H1 (cell line): ENCODE results near the gene TLR8. TPM values are rescaled to one million over a fixed set of nuclear protein-coding genes. Genes with fewer than 3 reads are reported as not detected.

Source experiments
- CTCF ChIA-PET: fragments of 300-600 bp; sonication (Branson Sonifier 250); formaldehyde crosslinking; loops from one replicate; lab custom pipeline; 2021; ENCODE audit not compliant: partially characterized antibody; lab: Charles Lee
- POLR2A ChIA-PET: fragments of 300-600 bp; sonication (Branson Sonifier 250); formaldehyde crosslinking; loops from one replicate; lab custom pipeline; 2021; ENCODE audit warnings: inconsistent platforms; ENCODE audit not compliant: partially characterized antibody; lab: Charles Lee
- DNase-seq, 2 experiments: peaks; one replicate each; pipeline versions ENCODE4 v3.0.0 to v3.0.0-alpha.2; 2010 to 2022; ENCODE audit warnings: low spot score in 2 of 2, low read depth in 1 of 2, mixed read lengths in 1 of 2
- FAIRE-seq: peaks from 2 replicates; lab custom pipeline; 2011; peaks lifted over from hg19 to GRCh38; lab: Jason Lieb, UNC
- H2AFZ ChIP-seq: 2 replicates; pipeline ENCODE4 v1.8.1; 2012; ENCODE audit warnings: low read length, inconsistent platforms
- H2AK5ac ChIP-seq: 2 replicates; pipeline ENCODE4 v1.6.1; 2013; ENCODE audit warnings: low read depth, low read length
- H2BK120ac ChIP-seq: replicated peaks from 2 replicates; pipeline ENCODE3; 2013; ENCODE audit warnings: low read depth, low read length, inconsistent platforms
- H2BK12ac ChIP-seq: 2 replicates; pipeline ENCODE4 v1.6.1; 2013; ENCODE audit warnings: low read depth, low read length
- H2BK15ac ChIP-seq: 2 replicates; pipeline ENCODE4 v1.6.1; 2013; ENCODE audit warnings: low read length
- H2BK20ac ChIP-seq: 2 replicates; pipeline ENCODE4 v1.6.1; 2013; ENCODE audit warnings: low read length
- H2BK5ac ChIP-seq: 2 replicates; pipeline ENCODE4 v1.6.1; 2013; ENCODE audit warnings: low read depth, low read length
- H3K14ac ChIP-seq: 2 replicates; pipeline ENCODE4 v1.6.1; 2013; ENCODE audit warnings: inconsistent platforms; ENCODE audit not compliant: insufficient read length
- H3K18ac ChIP-seq: 2 replicates; pipeline ENCODE4 v1.6.1; 2013; ENCODE audit warnings: low read length; ENCODE audit errors: extremely low read depth
- H3K23ac ChIP-seq: 2 replicates; pipeline ENCODE4 v1.6.1; 2013; ENCODE audit warnings: inconsistent platforms; ENCODE audit not compliant: insufficient read length
- H3K23me2 ChIP-seq: 2 replicates; pipeline ENCODE4 v1.6.1; 2013; ENCODE audit warnings: low read depth, low read length
- H3K27ac ChIP-seq: 2 replicates; pipeline ENCODE4 v1.6.1; 2011; ENCODE audit warnings: low read depth, low read length, inconsistent platforms
- H3K27me3 ChIP-seq, 4 experiments: replicated peaks in 1 of 4; 1 replicate in 1 of 4; 2 replicates in 3 of 4; pipeline versions ENCODE4 v1.6.1 to v1.8.1; 2011 to 2013; ENCODE audit warnings: low read length in 3 of 4, mild to moderate bottlenecking in 3 of 4, inconsistent platforms in 2 of 4, mixed read lengths in 2 of 4, moderate library complexity in 1 of 4; ENCODE audit not compliant: control insufficient read depth in 3 of 4, insufficient read depth in 3 of 4; ENCODE audit errors: extremely low read depth in 1 of 4
- H3K36me3 ChIP-seq, 4 experiments: 2 replicates each; pipeline versions ENCODE4 v1.6.1 to v1.8.1; 2011 to 2013; ENCODE audit warnings: mild to moderate bottlenecking in 4 of 4, low read length in 3 of 4, moderate library complexity in 2 of 4, control low read depth in 1 of 4, inconsistent platforms in 1 of 4; ENCODE audit not compliant: insufficient read depth in 4 of 4, control insufficient read depth in 2 of 4
- H3K4ac ChIP-seq: replicated peaks from 2 replicates; pipeline ENCODE3; 2013; ENCODE audit warnings: low read length, low read depth, mixed read lengths, inconsistent platforms; ENCODE audit not compliant: insufficient read length
- H3K4me1 ChIP-seq, 4 experiments: replicated peaks in 1 of 4; 1 replicate in 1 of 4; 2 replicates in 3 of 4; pipeline versions ENCODE4 v1.6.1 to v1.8.1; 2011 to 2013; ENCODE audit warnings: low read length in 3 of 4, inconsistent platforms in 2 of 4, mixed read lengths in 1 of 4; ENCODE audit not compliant: insufficient read depth in 4 of 4, control insufficient read depth in 3 of 4
- H3K4me2 ChIP-seq, 2 experiments: 2 replicates each; pipeline versions ENCODE4 v1.6.1 to v1.8.1; 2011 to 2013; ENCODE audit warnings: low read depth in 2 of 2, low read length in 2 of 2, control low read depth in 1 of 2, inconsistent platforms in 1 of 2, mild to moderate bottlenecking in 1 of 2; ENCODE audit not compliant: insufficient read depth in 1 of 2
- H3K4me3 ChIP-seq, 4 experiments: fragments of 200-600, 300-600 bp in 1 of 4; sonication (generic), shearing (Covaris generic), sonication (Bioruptor Twin) in 1 of 4; 2 replicates each; pipeline versions ENCODE4 v1.5.1 to v1.8.1; 2011 to 2016; ENCODE audit warnings: low read length in 4 of 4, low read depth in 3 of 4, control low read depth in 2 of 4, inconsistent platforms in 2 of 4, mild to moderate bottlenecking in 2 of 4, mixed read lengths in 1 of 4, moderate library complexity in 1 of 4; ENCODE audit not compliant: insufficient read depth in 2 of 4; ENCODE audit errors: extremely low read depth in 1 of 4
- H3K56ac ChIP-seq: replicated peaks from 2 replicates; pipeline ENCODE3; 2013; ENCODE audit warnings: low read depth, mild to moderate bottlenecking, mixed read lengths, low read length, inconsistent platforms; ENCODE audit not compliant: insufficient read length
- H3K79me1 ChIP-seq: 2 replicates; pipeline ENCODE4 v1.6.1; 2013; ENCODE audit warnings: low read depth, low read length, control low read depth
- H3K79me2 ChIP-seq, 2 experiments: 2 replicates each; pipeline versions ENCODE4 v1.6.1 to v1.8.1; 2012 to 2013; ENCODE audit warnings: low read length in 2 of 2, mild to moderate bottlenecking in 2 of 2, inconsistent platforms in 1 of 2; ENCODE audit not compliant: insufficient read depth in 2 of 2, control insufficient read depth in 1 of 2
- H3K9ac ChIP-seq, 4 experiments: replicated peaks in 1 of 4; 1 replicate in 1 of 4; 2 replicates in 3 of 4; pipeline versions ENCODE4 v1.6.1 to v1.8.1; 2011 to 2013; ENCODE audit warnings: low read depth in 3 of 4, low read length in 3 of 4, control low read depth in 2 of 4, mild to moderate bottlenecking in 2 of 4, moderate library complexity in 2 of 4, inconsistent platforms in 1 of 4; ENCODE audit errors: extremely low read depth in 1 of 4
- H3K9me3 ChIP-seq, 2 experiments: 2 replicates each; pipeline versions ENCODE4 v1.6.1 to v1.8.1; 2012 to 2013; ENCODE audit warnings: mild to moderate bottlenecking in 2 of 2, moderate library complexity in 2 of 2, control low read depth in 1 of 2, inconsistent platforms in 1 of 2, low read depth in 1 of 2, low read length in 1 of 2, mixed read lengths in 1 of 2; ENCODE audit not compliant: insufficient read depth in 2 of 2
- H4K20me1 ChIP-seq, 2 experiments: replicated peaks in 1 of 2; 2 replicates each; pipeline versions ENCODE3 to v1.8.1; 2011 to 2013; ENCODE audit warnings: inconsistent platforms in 2 of 2, low read length in 2 of 2, mild to moderate bottlenecking in 1 of 2; ENCODE audit not compliant: insufficient read depth in 2 of 2, control insufficient read depth in 1 of 2
- H4K5ac ChIP-seq: 2 replicates; pipeline ENCODE4 v1.6.1; 2013; ENCODE audit warnings: low read length, low read depth, mixed read lengths, inconsistent platforms; ENCODE audit not compliant: insufficient read length
- H4K8ac ChIP-seq: 2 replicates; pipeline ENCODE4 v1.8.0; 2013; ENCODE audit warnings: mild to moderate bottlenecking, moderate library complexity, low read length, inconsistent platforms; ENCODE audit not compliant: insufficient read depth; ENCODE audit errors: extremely low read depth
- H4K91ac ChIP-seq: replicated peaks from 2 replicates; pipeline ENCODE3; 2013; ENCODE audit warnings: low read length, mixed read lengths, inconsistent platforms; ENCODE audit not compliant: insufficient read length
- BCL11A ChIP-seq, 2 experiments: IDR thresholded peaks; one replicate each; pipeline ENCODE4 v1.6.1; 2011; ENCODE audit warnings: low read depth in 2 of 2, low read length in 2 of 2, mild to moderate bottlenecking in 2 of 2
- SUZ12 ChIP-seq: fragments of 200-600 bp; sonication (generic); IDR thresholded peaks from 2 replicates; pipeline ENCODE4 v1.6.1; 2012; ENCODE audit warnings: mild to moderate bottlenecking, inconsistent platforms, low read length, moderate library complexity, mixed read lengths
- WGBS, 2 experiments: shearing (Covaris generic) in 1 of 2; methylation state at CpG; one replicate each; pipeline versions ENCODE4 v1.1.6 to v1.1.7; 2013 to 2015; ENCODE audit warnings: low lambda C conversion rate in 2 of 2, mixed read lengths in 2 of 2, inconsistent platforms in 1 of 2, low coverage in 1 of 2, missing lambda C conversion rate in 1 of 2; ENCODE audit not compliant: insufficient replicate concordance in 2 of 2, insufficient coverage in 1 of 2, insufficient read length in 1 of 2; ENCODE audit errors: extremely low coverage in 1 of 2, missing lambda C conversion rate in 1 of 2; 5-methylcytosine and 5-hydroxymethylcytosine counted together
- polyA plus RNA-seq, 7 experiments: library from polyadenylated mRNA; depleted of rRNA in 3 of 7; stranded (reverse) in 5 of 7; unstranded in 2 of 7; fragments of >200 nt in 5 of 7; fragments of 200-250 nt in 2 of 7; gene quantifications; 1 replicate in 5 of 7; 2 replicates in 1 of 7; 4 replicates in 1 of 7; pipeline versions ENCODE4 v1.2.1 to v1.2.3, GENCODE V29; 2011 to 2013; ENCODE audit warnings: missing spikeins in 2 of 7, mixed read lengths in 2 of 7
- total RNA-seq: library from RNA; stranded (reverse); fragmentation: NEBNext Ultra II Directional; extraction: Animal tissue kit (Norgen Biotek cat#: 25700); gene quantifications from 2 replicates; pipeline ENCODE4 v1.2.1, GENCODE V29; 2021

The TLR8 gene
- total and polyA plus RNA-seq, 2 of the 8 experiments (the other 6 are each of a cell fraction or from before 2014, with no cell fraction given) = not detected

DNA sequence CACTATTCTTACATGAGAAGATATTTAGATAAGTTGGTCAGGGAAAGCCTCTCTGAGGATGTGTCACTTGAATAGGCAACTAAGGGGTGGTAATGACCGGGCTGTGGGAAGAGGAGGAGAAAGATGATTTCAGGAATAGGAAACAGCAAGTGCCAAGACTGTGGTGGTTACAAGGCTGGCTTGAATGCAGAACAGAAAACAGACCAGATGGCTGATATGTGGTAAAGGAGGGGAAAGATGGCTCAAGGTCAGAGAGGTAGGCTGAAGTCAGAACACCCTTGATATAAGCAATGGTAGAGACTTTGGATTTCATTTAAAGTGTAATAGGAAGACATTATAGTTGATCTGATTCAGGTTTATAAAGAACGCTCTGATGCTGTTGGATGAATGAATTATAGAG is 24.5 kb upstream of the TLR8 start:
- no peak for DNase-seq
- Histone ChIP-seq H4K20me1 (no peaks in the 10 kb centered on the region), H2BK120ac (no peak overlapping the region), H3K4me1 (no peaks in the 10 kb centered on the region), H2BK5ac (no peak overlapping the region), H3K4me3 (no peak overlapping the region), H2BK15ac (no peak overlapping the region), H3K23ac (no peak overlapping the region), H3K27me3 (no peaks in the 10 kb centered on the region), H2BK12ac (no peak overlapping the region), H4K5ac (no peak overlapping the region), H3K27ac (no peak overlapping the region), H2AFZ (no peak overlapping the region), H3K79me2 (no peaks in the 10 kb centered on the region), H2BK20ac (no peak overlapping the region), H3K4me2 (no peak overlapping the region), H3K14ac (no peak overlapping the region), H3K79me1 (no peaks in the 10 kb centered on the region), H4K91ac (no peak overlapping the region), H2AK5ac (no peak overlapping the region), H3K4ac (no peak overlapping the region), H4K8ac (no peak overlapping the region), H3K23me2 (no peaks in the 10 kb centered on the region), H3K9me3 (no peaks in the 10 kb centered on the region), H3K56ac (no peak overlapping the region), H3K36me3 (no peaks in the 10 kb centered on the region), H3K9ac (no peak overlapping the region), H3K18ac (no peak overlapping the region)
- 100% methylated on average over 1 of the region's 2 CpGs; no CpG with 5 or more reads in 1 of the 2 experiments for WGBS, 2 experiments
- ChIA-PET POLR2A (no interaction called here), CTCF (no interaction called here)
- TF ChIP-seq BCL11A (IDR thresholded peaks at IDR 0.05; ENCODE audit: low read depth in 2 of 2, low read length in 2 of 2) (no peak), SUZ12 (no peak)
- FAIRE-seq = no peak
